ENCODE results near the gene SPO11. TPM values are rescaled to one million over a fixed set of nuclear protein-coding genes. Genes with fewer than 3 reads are reported as not detected.

Gene SPO11
- polyA plus RNA-seq, 1 donor (not counting 4 experiments of a cell fraction or from before 2014, with no cell fraction given): not detected

- TF ChIP-seq CTCF (optimal IDR thresholded peaks at IDR 0.05 in 1 of 3, IDR thresholded peaks at IDR 0.05 in 1 of 3, conservative IDR thresholded peaks at IDR 0.05 in 1 of 3; ENCODE audit: extremely low read depth in 1 of 3, insufficient read depth in 2 of 3, low read length in 3 of 3) (no peak), EZH2 (IDR thresholded peaks at IDR 0.05; ENCODE audit: low read length) (no peak)
- no peaks in the 10 kb centered on the region for H3K79me2 ChIP-seq (ENCODE audit: control insufficient read depth, insufficient read depth, low read length)
- dilution Hi-C loops (cut with MboI; ENCODE audit: extremely low pct_ligation_motif_present, low sequenced_read_pairs): no loop called here
- H4K20me1 ChIP-seq (ENCODE audit: control insufficient read depth, extremely low read depth, insufficient read depth, low read length): peaks cover 4% of the 10 kb centered on the region
- peak overlapping the region; percentile 25 for H3K9ac ChIP-seq (ENCODE audit: control insufficient read depth, extremely low read depth, insufficient read depth, low read length)
- H3K36me3 ChIP-seq (ENCODE audit: control insufficient read depth in 2 of 2, extremely low read depth in 1 of 2, insufficient read depth in 2 of 2, low read length in 2 of 2): no peaks in the 10 kb centered on the region
- H2AFZ ChIP-seq (ENCODE audit: control insufficient read depth, low read length): no peak overlapping the region
- DNase-seq (ENCODE audit: low read depth, low spot score): peak; percentile 11
- H3K27ac ChIP-seq (ENCODE audit: control insufficient read depth, insufficient read depth, low read length): peak overlapping the region; percentile 41
- FAIRE-seq: peak; percentile 92
- H3K4me1 ChIP-seq (ENCODE audit: control insufficient read depth, extremely low read depth, insufficient read depth, low read length): peaks cover 24% of the 10 kb centered on the region
- no peaks in the 10 kb centered on the region for H3K9me1 ChIP-seq (ENCODE audit: control insufficient read depth, extremely low read depth, insufficient read depth, low read length)
- peak overlapping the region; percentile 72 for H3K4me2 ChIP-seq (ENCODE audit: control insufficient read depth, extremely low read depth, insufficient read depth, low read depth, low read length)
- peak overlapping the region in 1 of 3 experiments; percentile 25 for H3K4me3 ChIP-seq (ENCODE audit: control insufficient read depth in 2 of 3, extremely low read depth in 1 of 3, insufficient read depth in 2 of 3, low read depth in 1 of 3, low read length in 3 of 3)
- peaks cover 11% of the 10 kb centered on the region for H3K27me3 ChIP-seq (ENCODE audit: control insufficient read depth, extremely low read depth, insufficient read depth, low read length)
- H3K9me3 ChIP-seq (ENCODE audit: control insufficient read depth, low read depth, low read length): no peaks in the 10 kb centered on the region
These were observed 6.6 kb upstream of the SPO11 start for GRCh38 chr20:57323034-57323433.

GRCh38 chr20:57325632-57326356, 3.8 kb upstream of the SPO11 start:
- Histone ChIP-seq H3K9ac (ENCODE audit: control insufficient read depth, extremely low read depth, insufficient read depth, low read length) (no peak overlapping the region), H3K4me1 (ENCODE audit: control insufficient read depth, extremely low read depth, insufficient read depth, low read length) (peaks cover 24% of the 10 kb centered on the region), H3K36me3 (ENCODE audit: control insufficient read depth in 2 of 2, extremely low read depth in 1 of 2, insufficient read depth in 2 of 2, low read length in 2 of 2) (no peaks in the 10 kb centered on the region), H3K4me2 (ENCODE audit: control insufficient read depth, extremely low read depth, insufficient read depth, low read depth, low read length) (peak overlapping the region; percentile 77), H3K9me3 (ENCODE audit: control insufficient read depth, low read depth, low read length) (no peaks in the 10 kb centered on the region), H3K79me2 (ENCODE audit: control insufficient read depth, insufficient read depth, low read length) (no peaks in the 10 kb centered on the region), H3K27ac (ENCODE audit: control insufficient read depth, insufficient read depth, low read length) (peak overlapping the region; percentile 4), H2AFZ (ENCODE audit: control insufficient read depth, low read length) (no peak overlapping the region), H3K4me3 (ENCODE audit: control insufficient read depth in 2 of 3, extremely low read depth in 1 of 3, insufficient read depth in 2 of 3, low read depth in 1 of 3, low read length in 3 of 3) (no peak overlapping the region), H3K9me1 (ENCODE audit: control insufficient read depth, extremely low read depth, insufficient read depth, low read length) (no peaks in the 10 kb centered on the region), H4K20me1 (ENCODE audit: control insufficient read depth, extremely low read depth, insufficient read depth, low read length) (peaks cover 4% of the 10 kb centered on the region), H3K27me3 (ENCODE audit: control insufficient read depth, extremely low read depth, insufficient read depth, low read length) (peaks cover 12% of the 10 kb centered on the region)
- DNase-seq (ENCODE audit: low read depth, low spot score) (no peak), FAIRE-seq (no peak)
- dilution Hi-C loops (cut with MboI; ENCODE audit: extremely low pct_ligation_motif_present, low sequenced_read_pairs): loop anchor here (25.0 kb wide), 1 partner anchor 238 kb away; no protein-coding TSS in a partner anchor
- no peak for TF ChIP-seq EZH2 (IDR thresholded peaks at IDR 0.05; ENCODE audit: low read length)
- no peak for TF ChIP-seq CTCF (optimal IDR thresholded peaks at IDR 0.05 in 1 of 3, IDR thresholded peaks at IDR 0.05 in 1 of 3, conservative IDR thresholded peaks at IDR 0.05 in 1 of 3; ENCODE audit: extremely low read depth in 1 of 3, insufficient read depth in 2 of 3, low read length in 3 of 3)
